ENCODE results near the gene MUC3A. TPM values are rescaled to one million over a fixed set of nuclear protein-coding genes. Genes with fewer than 3 reads are reported as not detected.
"Not testable (repeated sequence)": the region's sequence is repeated elsewhere in the genome, so short reads cannot be mapped to it uniquely, and the experiment has no call there.

MUC3A gene
- total RNA-seq, 4 donors from 2014 or later = 11.7 to 233 (median 64.7) TPM

DNA sequence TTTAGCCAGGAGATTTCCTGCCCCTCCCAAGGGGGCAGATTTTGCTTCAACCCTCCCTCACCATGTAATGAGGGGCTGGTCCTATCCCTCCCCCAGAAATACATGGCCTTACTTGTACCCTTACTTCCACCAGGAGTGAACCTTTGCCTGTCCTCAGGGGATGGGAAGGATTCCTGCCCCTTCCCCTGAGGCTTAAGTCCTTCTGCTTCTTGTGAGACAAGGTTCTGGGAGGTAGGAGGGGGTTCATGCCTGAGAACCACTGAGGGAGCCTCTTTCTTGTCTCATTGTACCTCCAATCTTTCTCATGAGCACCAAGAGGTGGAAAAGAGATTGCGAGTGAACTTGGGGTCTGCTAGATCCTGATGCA lies 19.5 kb upstream of the MUC3A start:
- DNase-seq = no peak
- in situ Hi-C loops (cut with MboI; ENCODE audit: low pct_ligation_motif_present in 1 of 4, low pct_unique_long_range_greater_than_20kb in 1 of 4, low sequenced_read_pairs in 3 of 4) = no loop called here
- TF ChIP-seq POLR2AphosphoS5 (IDR thresholded peaks at IDR 0.05) (no peak), EP300 (IDR thresholded peaks at IDR 0.05; ENCODE audit: low read depth) (no peak), POLR2A (IDR thresholded peaks at IDR 0.05) (no peak)
- TF ChIP-seq, protein P1, sequence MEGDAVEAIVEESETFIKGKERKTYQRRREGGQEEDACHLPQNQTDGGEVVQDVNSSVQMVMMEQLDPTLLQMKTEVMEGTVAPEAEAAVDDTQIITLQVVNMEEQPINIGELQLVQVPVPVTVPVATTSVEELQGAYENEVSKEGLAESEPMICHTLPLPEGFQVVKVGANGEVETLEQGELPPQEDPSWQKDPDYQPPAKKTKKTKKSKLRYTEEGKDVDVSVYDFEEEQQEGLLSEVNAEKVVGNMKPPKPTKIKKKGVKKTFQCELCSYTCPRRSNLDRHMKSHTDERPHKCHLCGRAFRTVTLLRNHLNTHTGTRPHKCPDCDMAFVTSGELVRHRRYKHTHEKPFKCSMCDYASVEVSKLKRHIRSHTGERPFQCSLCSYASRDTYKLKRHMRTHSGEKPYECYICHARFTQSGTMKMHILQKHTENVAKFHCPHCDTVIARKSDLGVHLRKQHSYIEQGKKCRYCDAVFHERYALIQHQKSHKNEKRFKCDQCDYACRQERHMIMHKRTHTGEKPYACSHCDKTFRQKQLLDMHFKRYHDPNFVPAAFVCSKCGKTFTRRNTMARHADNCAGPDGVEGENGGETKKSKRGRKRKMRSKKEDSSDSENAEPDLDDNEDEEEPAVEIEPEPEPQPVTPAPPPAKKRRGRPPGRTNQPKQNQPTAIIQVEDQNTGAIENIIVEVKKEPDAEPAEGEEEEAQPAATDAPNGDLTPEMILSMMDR (IDR thresholded peaks at IDR 0.05) = no peak
- Histone ChIP-seq H3K9me3 (no peaks in the 10 kb centered on the region), H3K27me3 (peaks cover 25% of the 10 kb centered on the region), H3K4me3 (no peak overlapping the region), H3K27ac (no peak overlapping the region), H3K4me1 (no peaks in the 10 kb centered on the region), H3K36me3 (no peaks in the 10 kb centered on the region)
- WGBS, 2 donors (ENCODE audit: low coverage in 1 of 2) = 100% methylated on average over 1 of the region's 1 CpG; no CpG with 5 or more reads in 1 of the 2 donors
- intact Hi-C loops (cut with DNase I; ENCODE audit: low total_unique reads) = no loop called here

DNA sequence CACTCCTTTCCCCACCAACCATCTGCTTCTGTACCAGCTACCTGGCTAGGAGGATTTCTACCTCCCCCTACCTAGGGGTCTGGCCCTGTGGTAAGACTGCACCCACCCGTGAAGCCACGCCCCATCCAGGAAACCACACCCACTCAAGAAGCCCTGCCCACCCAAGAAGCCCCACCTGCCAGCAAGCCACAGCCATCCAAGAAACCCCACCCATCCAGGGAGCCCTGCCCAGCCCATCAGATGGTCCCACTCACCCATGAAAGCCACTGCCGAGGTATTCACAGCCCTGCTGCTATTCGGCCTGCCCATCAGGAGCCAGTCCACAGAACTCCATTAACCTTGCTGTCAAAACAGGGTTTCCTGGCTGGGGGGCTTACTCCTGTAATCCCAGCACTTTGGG lies 15.6 kb upstream of the MUC3A start:
- Histone ChIP-seq H3K4me1 (no peaks in the 10 kb centered on the region), H3K27me3 (peaks cover 32% of the 10 kb centered on the region), H3K4me3 (no peak overlapping the region), H3K9me3 (no peaks in the 10 kb centered on the region), H3K27ac (no peak overlapping the region), H3K36me3 (no peaks in the 10 kb centered on the region)
- intact Hi-C loops (cut with DNase I; ENCODE audit: low total_unique reads) (no loop called here), in situ Hi-C loops (cut with MboI; ENCODE audit: low pct_ligation_motif_present in 1 of 4, low pct_unique_long_range_greater_than_20kb in 1 of 4, low sequenced_read_pairs in 3 of 4) (no loop called here)
- TF ChIP-seq POLR2AphosphoS5 (IDR thresholded peaks at IDR 0.05) = no peak
- TF ChIP-seq, protein P1 (IDR thresholded peaks at IDR 0.05) = no peak
- TF ChIP-seq EP300 (IDR thresholded peaks at IDR 0.05; ENCODE audit: low read depth) = no peak
- no peak for TF ChIP-seq POLR2A (IDR thresholded peaks at IDR 0.05)
- 35% methylated on average over 4 of the region's 4 CpGs; no CpG with 5 or more reads in 1 of the 2 donors for WGBS, 2 donors (ENCODE audit: low coverage in 1 of 2)
- DNase-seq = no peak

- in situ Hi-C loops (cut with MboI; ENCODE audit: low pct_ligation_motif_present in 1 of 4, low pct_unique_long_range_greater_than_20kb in 1 of 4, low sequenced_read_pairs in 3 of 4); intact Hi-C loops (cut with DNase I; ENCODE audit: low total_unique reads); H3K27ac ChIP-seq; H3K36me3 ChIP-seq; DNase-seq; H3K4me3 ChIP-seq; H3K4me1 ChIP-seq; H3K9me3 ChIP-seq: not testable (repeated sequence)
- peaks cover 30% of the 10 kb centered on the region for H3K27me3 ChIP-seq
- WGBS, 2 donors (ENCODE audit: low coverage in 1 of 2) = 47 to 61% methylated on average over 2 of the region's 2 CpGs
Measured at GRCh38 chr7:100935381-100935780, 14.0 kb upstream of the MUC3A start.

- intact Hi-C loops (cut with DNase I; ENCODE audit: low total_unique reads); H3K27ac ChIP-seq; in situ Hi-C loops (cut with MboI; ENCODE audit: low pct_ligation_motif_present in 1 of 4, low pct_unique_long_range_greater_than_20kb in 1 of 4, low sequenced_read_pairs in 3 of 4); H3K4me1 ChIP-seq; H3K36me3 ChIP-seq; DNase-seq; H3K4me3 ChIP-seq; H3K9me3 ChIP-seq: not testable (repeated sequence)
- 72 to 73% methylated on average over 6 to 7 of the region's 7 CpGs for WGBS, 2 donors (ENCODE audit: low coverage in 1 of 2)
- H3K27me3 ChIP-seq = peaks cover 30% of the 10 kb centered on the region
Measured at GRCh38 chr7:100936167-100936566, 13.2 kb upstream of the MUC3A start.

DNA sequence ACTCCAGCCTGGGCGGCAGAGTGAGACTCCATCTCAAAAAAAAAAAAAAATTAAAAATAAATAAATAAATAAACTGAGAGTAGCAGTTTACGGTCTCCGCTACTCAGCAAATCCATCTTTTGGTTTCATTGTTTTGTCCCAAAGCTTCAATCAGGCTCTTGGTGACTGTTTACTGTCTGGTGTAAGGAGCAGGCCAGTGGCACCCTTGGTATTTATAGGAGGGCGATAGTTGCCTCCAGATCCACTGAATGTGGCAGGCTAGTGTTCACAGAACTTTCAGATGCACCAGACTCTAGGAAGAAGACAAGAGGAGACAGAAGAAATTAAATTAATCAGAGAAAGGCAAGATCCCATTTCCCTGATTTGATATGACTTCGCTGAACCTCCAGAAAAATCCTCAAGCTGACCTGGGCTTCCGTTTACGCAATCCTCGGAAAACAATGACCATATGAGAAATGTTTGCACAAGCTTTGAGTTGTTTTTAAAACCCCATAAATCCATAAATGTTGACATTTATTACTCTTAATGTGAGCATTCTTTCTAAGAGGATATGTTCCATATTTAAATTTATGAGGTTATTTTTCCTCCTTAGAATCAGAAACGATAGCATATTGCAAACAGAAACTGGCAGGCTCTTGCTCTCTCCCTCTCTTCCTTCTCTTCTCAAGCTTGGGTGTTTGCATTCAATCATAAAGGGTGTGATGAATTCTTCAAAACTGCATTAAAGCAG lies 7.1 kb upstream of the MUC3A start:
- intact Hi-C loops (cut with DNase I; ENCODE audit: low total_unique reads) = no loop called here
- peak in 2 of 3 donors; percentile 25 to 34 for TF ChIP-seq POLR2AphosphoS5 (IDR thresholded peaks at IDR 0.05)
- TF ChIP-seq EP300 (IDR thresholded peaks at IDR 0.05; ENCODE audit: low read depth) = no peak
- Histone ChIP-seq H3K27ac (peak overlapping the region; percentile 38 to 60 (median 54)), H3K9me3 (peaks cover 0 to 4% of the 10 kb centered on the region in 2 donors), H3K36me3 (no peaks in the 10 kb centered on the region), H3K4me3 (no peak overlapping the region), H3K27me3 (peaks cover 15% of the 10 kb centered on the region), H3K4me1 (peaks cover 0 to 16% (median 11%) of the 10 kb centered on the region in 4 donors)
- 21 to 30% methylated on average over 9 of the region's 9 CpGs for WGBS, 2 donors (ENCODE audit: low coverage in 1 of 2)
- in situ Hi-C loops (cut with MboI; ENCODE audit: low pct_ligation_motif_present in 1 of 4, low pct_unique_long_range_greater_than_20kb in 1 of 4, low sequenced_read_pairs in 3 of 4) = no loop called here
- DNase-seq = peak; percentile 42

Data from transverse colon (tissue), 4 donors.